GM19467 (cell line): Measurements from ENCODE around the gene DUSP28.

Experiments used
- ATAC-seq: cut with Tn5 transposase; IDR thresholded peaks from one replicate; pipeline ENCODE4 v1.9.1; 2021; ENCODE audit warnings: mild to moderate bottlenecking, moderate library complexity; ENCODE audit not compliant: unreplicated experiment

Gene DUSP28

DNA sequence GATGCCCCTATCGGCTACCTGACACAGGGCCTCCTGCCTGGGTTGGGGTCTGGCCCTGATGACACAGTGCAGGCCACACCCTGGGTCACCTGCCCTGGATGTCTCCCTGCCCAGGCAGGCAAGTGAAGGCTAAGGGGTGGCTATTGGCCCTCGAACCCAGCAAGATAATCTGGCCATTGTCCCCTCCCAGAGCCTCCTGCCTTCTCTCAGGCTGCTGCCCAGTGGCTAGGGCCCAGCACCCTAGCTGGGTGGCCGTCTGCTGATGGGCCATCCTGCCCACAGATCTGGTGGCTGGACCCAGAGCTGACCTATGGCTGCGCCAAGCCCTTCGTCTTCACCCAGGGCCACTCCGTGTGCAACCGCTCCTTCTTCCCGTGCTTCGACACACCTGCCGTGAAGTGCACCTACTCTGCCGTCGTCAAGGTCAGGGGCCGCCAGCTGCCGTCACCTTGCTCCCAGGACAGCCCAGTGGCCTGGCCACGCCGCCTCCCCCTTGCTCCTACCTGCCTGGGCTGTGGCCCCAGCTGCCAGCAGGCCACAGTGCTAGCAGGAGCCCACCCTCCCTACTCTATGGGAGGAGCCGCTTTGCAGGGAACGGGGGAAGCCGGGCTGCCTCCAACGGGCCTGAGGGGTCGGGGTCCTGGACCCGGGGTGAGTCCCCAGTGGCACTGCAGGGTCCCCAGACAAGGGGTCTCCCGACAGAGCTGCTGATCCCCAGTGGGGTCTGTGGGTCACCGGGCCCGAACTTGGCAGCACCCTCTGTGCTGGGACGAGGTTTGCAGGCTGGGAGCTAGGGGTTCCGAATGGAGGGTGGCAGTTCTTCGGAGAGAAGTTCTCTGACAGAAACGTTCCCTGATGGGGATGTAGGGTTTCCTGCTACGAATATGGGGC lies 12.2 kb downstream of the DUSP28 start:
- ATAC-seq, result no peak

GRCh38 chr2:240573071-240573515 lies 12.9 kb downstream of the DUSP28 start:
- ATAC-seq, result no peak

- ATAC-seq, result no peak
These were observed 13.6 kb downstream of the DUSP28 start for GRCh38 chr2:240573516-240574385.

GRCh38 chr2:240574386-240575100 lies 14.4 kb downstream of the DUSP28 start:
- ATAC-seq, result no peak

DNA sequence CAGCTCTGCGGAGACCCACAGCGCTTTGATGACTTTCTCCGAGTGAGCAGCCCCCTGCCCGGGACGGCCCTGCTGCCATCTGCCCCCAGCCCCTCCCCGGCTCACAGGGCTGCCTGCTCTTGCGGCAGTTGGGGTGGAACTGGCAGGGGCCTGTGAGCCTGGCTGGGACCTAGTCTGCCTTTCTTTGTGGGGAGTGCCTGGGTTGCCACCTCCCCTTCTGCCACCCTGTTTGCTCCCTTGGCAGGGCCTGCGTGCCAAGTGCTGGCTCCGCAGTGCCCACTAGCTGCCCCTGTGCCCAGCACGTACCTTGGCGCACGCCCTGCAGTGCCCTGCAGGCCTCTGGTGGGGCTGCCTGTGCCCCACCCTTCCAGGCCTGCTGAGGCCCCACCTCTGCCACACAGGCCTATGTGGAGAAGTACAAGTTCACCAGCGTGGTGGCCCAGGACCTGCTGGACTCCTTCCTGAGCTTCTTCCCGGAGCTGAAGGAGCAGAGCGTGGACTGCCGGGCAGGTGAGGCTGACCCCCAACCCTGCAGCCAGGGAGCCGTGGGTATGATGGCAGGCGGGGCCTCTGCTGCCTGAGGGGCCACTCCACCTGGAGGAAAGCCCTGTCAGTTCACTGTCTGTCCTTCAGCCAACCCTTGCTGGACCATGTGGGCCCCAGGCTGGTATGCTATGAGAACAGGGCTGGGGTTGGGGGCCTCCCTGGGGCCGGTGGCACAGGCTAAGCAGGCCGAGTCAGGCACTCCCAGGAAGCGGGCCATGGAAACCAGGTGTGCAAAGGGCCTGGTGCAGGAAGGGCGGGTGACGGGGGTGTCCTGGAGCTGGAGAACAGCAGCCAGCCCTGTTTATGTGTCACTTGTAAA lies 15.2 kb downstream of the DUSP28 start:
- ATAC-seq, result no peak

DNA sequence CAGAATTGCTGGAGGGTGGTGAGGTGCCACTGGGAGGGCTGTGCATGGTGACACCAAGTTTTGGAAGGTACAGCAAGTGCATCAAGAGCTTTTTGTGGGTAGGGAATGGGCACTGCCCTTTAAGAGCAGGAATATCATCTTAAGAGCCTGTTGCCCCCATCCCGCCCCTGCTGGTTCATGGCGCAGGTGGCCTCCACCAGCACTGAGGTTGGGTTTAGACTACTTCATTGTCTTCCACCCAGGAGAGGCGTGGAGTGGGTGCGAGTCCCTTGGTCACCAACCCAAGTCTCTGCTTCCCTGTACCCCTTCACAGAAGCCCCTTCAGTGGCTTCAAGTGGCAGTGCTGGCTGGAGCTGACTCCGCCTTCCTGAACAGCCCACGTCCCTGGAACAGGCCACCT lies 15.9 kb downstream of the DUSP28 start:
- ATAC-seq, result no peak

- no peak for ATAC-seq
These were observed 16.5 kb downstream of the DUSP28 start for GRCh38 chr2:240576436-240577205.

- no peak for ATAC-seq
These were observed 17.3 kb downstream of the DUSP28 start for GRCh38 chr2:240577281-240578109.

- ATAC-seq, result no peak
These were observed 17.9 kb downstream of the DUSP28 start for GRCh38 chr2:240578110-240578450.

DNA sequence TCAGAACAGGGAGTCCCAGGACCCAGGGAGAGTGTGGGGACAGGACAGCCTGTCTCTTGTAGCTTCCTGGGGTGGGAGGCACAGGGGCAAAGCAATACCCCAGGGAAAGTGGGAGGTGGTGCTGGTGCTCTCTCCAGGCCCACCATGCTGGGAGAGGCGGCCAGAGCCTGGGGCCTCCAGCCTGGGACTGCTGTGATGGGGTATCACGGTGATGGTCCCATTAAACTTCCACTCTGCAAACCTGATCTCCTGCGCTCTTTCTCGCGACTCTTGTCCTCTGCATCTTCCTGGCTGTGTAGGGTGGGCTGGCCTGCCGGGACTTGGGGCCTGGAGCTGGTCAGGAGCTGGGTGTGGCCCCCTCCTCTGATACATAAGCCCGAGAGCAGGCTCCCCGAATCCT lies 18.3 kb downstream of the DUSP28 start:
- ATAC-seq, result no peak

DNA sequence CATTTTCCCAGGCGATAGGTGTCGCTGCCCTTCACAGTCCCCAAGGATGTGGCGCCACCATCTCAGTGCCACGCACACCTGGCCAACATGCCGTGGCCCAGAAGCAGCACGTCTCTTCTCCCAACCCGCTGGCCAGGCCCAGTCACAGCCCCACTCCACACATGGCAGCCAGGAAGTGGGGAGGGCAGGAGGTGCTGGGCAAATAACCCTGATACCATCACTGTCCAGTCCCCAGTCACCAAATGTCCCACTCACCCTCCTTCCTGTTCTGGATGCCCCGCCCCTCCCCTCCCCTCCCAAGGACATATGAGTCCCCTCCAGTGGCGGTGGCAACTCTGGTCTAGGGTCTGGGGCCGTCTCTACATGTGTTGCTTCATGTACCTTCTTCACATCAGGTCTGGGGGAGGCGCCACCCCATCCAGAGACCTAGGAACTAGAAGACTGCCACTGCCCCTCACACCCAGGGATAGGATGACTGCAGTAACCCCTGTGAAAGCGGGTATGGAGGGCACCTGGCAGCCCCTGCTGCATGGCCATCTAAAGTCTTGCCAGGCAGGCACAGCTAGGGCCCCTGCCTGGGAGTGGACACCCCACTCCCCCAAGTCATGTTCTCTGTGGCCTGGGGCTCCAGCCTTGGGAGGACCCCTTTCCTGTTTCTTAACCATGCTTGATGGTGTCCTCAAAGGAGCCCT lies 19.1 kb downstream of the DUSP28 start:
- no peak for ATAC-seq

GRCh38 chr2:240579771-240580614 lies 19.8 kb downstream of the DUSP28 start:
- ATAC-seq, result no peak

GRCh38 chr2:240581811-240582210 lies 21.7 kb downstream of the DUSP28 start:
- ATAC-seq, result no peak

GRCh38 chr2:240582781-240583180 lies 22.6 kb downstream of the DUSP28 start:
- ATAC-seq, result no peak

DNA sequence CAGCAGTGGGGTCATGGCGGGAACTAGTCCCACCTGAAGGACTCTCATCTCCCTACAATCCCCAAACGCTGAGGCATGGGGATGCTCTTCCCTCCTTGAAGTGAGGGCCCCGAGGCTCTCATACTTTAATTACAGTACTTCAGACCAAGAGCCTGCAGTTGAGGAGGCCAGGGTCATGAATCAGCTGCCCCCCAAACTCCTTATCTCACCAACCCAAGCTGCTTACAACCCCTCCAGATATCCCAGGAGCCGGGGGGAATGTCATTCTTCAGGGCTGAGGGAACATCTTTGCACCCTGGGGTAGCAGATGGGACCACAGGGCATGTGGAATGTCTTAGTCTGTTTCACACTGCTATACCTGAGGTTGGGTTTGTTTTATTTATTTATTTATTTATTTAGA lies 23.6 kb downstream of the DUSP28 start:
- ATAC-seq, result no peak

DNA sequence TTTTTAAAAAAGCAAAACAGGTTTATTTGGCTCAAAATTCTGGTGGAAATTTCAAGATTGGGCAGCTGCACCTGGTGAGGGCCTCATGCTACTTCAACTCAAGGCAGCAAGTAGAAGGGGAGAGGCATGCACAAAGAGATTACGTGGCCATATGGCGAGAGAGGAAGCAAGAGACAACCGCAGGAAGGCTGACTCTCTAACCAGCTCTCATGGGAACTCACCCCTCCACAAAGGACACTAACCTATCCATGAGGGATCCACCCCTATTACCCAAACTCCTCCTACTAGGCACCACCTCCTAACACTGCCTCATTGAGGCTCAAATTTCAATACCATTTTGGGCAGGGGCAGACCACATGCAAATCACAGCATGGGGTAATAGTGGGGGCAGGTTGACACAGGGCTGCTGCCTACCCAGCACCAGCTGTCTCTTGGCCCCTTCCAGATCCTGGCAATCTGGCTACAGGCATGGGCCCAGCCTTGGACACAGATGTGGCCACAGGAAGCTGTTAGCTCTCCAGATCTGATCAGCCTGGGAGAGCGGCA lies 24.4 kb downstream of the DUSP28 start:
- peak; percentile 42 for ATAC-seq

- peak; percentile 25 for ATAC-seq
These were observed 24.9 kb downstream of the DUSP28 start for GRCh38 chr2:240585101-240585500.
